Stimulated activated CD4-positive, alpha-beta T cell treated with anti-CD3 and anti-CD28 coated beads, Interleukin-4, amount 100 ng/mL, for 24 hours (primary cell): ENCODE measurements around the gene ABR.
"Not testable (repeated sequence)": the region's sequence is repeated elsewhere in the genome, so short reads cannot be mapped to it uniquely, and the experiment has no call there.

Experiments
- DNase-seq: peaks from one replicate; pipeline ENCODE4 v3.0.0-alpha.2; 2020

Gene ABR

DNA sequence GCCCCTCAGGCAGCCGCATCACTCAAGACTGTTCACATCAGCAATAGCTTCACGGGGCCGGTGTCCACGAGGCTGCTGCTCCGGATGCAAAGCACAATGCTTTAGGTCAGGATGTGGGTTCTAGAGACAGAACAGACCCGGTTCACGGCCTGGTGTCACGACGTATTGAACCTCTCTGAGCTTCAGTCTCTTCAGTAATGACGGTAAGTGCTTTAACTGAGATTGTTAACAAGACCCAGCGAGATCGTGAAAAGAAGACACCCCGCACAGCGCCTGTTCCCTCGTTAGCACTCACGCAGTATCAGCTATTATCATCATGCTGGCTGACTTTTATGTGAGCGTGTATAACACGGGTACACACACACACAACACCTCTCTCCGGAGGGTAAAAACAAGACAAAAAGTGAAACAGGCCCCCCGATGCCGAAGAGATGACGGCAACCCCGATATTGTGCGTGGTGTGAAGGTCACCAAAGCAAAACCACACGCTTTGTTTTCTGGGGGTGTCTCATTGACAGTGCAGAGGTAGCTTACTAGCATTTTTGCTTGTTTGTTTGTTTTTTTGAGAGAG, 21.4 kb upstream of the ABR start:
- DNase-seq, result peak; percentile 27

DNA sequence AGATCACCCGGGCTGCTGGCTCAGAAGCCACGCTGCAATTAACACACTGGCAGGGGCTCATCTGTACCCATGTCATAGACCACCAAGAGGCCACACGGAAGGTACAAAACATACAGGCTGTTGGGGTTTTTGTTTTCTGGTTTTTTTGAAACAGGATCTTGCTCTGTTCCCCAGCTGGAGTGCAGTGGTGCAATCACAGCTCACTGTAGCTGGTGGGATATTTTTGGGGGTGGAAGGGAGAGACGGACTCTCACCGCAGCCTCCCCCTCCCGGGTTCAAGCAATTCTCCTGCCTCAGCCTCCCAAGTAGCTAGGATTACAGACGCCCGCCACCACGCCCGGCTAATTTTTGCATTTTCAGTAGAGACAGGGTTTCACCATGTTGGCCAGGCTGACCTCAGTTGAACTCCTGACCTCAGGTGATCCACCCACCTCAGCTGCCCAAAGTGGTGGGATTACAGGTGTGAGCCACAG, 19.5 kb upstream of the ABR start:
- DNase-seq, result not testable (repeated sequence)

DNA sequence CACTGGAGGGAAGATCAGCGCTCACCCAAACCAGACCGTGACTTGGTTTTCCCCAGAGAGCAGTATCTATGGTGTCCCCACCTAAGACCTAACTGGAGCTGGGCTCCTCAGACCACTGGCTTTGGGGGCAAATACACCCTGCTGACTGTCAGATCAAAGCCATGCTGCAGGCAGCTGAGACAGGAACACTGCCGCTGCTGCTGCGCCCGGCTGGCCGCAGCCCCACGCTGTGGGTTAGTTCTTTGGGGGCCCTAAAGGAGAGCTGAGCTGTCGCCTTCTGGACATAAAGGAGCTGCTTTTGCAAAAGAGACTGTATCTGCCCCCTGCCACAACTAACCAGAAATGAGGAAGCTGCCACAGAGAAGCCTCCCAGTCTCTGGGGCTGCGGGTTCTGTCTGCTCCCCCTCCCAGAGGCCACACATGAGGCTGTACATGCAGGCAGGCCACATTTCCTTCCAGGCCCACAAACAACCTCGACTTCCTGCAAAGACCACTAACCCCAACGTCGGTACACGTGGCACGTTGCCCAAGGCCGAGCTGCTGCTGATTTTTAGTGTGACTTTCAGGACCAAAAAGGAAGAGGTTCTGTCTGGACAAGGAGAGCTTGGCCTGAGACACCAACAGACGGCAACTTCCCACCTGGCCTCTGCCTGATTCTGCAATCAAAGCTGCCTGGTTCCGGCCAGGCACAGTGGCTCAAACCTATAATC, 18.2 kb upstream of the ABR start:
- DNase-seq, result peak; percentile 40

DNA sequence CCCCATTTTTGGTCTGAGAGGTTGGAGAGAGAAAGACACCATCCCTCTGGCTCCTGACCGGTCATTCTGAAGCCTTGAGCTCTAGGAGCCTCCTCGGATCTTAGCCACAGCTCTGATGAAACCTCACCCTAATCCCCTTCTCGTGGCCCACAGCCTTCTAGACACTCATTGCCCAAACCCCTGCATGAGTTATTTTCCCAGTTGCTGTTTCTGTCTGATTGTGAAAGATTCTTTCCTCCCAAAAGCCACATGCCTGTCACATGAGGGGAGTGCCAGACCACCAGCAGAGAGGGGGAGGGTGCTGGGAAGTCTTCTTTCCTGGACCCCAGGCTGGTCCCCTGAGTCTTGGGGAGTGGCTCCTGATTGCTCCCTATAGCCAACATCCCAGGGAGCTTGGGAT, 17.6 kb upstream of the ABR start:
- DNase-seq, result no peak

DNA sequence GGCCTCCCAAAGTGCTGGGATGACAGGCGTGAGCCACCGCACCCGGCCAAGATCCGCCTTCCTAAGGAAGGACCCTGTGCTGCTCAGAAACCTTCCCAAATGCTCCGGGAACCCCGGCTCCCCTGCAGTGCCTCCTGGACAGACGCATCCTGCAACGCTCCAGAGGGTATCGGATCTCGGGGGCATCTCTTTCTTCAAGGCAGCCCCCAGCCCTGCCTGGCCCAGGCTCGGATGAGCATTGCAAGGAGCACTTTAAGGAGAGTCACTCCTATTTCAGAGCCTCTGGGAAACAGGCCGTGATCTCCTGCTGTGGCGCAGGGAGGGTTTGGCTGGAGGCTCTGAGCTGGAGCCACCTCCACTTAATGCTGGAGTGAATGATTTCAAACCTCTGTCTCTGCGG, 17.2 kb upstream of the ABR start:
- DNase-seq, result no peak

DNA sequence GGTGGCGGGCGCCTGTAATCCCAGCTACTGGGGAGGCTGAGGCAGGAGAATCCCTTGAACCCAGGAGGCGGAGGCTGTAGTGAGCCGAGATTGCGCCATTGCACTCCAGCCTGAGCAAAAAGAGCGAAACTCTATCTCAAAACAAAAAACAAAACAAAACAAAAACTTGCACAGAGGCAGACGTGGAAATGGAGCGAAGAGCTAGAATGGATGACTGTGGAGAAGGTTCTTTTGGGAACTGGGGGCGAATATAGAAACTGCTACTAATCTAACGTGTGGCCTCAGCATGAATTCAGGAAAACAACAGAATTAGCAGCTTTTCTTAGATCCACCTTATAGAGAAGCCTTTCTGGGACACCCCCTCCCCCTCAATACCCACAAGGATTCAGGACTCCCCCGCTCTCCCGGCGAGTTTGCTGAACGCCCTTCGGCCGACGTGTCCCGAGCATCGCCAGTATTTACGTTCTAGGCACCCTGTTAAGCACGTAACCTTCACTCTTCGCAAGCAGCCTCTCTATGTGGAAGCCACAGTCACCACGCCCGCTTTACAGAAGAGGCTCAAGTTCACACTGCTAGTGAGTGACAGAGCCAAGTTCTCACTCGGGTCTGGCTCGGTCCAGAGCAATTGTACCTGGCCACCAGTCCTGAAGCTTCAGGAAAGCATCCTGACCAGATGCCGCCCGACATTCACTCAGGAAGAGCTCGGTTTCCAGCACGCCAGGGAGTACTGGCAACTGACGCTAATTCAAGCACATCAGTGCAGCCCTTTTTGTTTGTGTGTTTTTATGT, 13.3 kb upstream of the ABR start:
- no peak for DNase-seq

DNA sequence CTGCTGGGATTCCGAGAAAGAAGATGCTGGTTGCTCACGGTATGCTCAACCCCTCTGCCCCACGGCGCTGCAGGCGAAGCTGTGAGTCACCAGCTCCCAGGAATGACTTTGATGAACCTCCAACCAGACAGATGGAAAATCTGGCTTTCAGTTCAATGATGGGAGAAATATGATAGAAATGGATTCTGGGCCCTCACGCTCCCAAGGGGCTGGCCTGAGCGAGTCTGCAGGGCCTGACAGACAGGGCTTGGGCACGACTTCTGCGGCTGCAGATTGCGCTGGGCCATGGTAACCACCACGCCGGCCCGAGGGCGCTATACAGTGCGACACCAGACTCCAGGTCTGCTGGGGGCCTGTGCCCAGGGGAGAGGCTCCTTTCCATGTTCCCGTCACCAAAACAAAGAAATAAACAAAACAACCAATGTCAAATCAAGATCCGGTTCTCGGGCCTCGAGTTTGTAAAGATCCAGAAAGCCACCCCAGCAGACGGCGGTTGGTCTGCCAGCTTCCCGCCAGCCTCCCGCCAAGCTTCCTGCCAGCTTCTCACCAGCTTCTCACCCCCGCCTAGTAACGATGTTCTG, 11.1 kb upstream of the ABR start:
- no peak for DNase-seq

DNA sequence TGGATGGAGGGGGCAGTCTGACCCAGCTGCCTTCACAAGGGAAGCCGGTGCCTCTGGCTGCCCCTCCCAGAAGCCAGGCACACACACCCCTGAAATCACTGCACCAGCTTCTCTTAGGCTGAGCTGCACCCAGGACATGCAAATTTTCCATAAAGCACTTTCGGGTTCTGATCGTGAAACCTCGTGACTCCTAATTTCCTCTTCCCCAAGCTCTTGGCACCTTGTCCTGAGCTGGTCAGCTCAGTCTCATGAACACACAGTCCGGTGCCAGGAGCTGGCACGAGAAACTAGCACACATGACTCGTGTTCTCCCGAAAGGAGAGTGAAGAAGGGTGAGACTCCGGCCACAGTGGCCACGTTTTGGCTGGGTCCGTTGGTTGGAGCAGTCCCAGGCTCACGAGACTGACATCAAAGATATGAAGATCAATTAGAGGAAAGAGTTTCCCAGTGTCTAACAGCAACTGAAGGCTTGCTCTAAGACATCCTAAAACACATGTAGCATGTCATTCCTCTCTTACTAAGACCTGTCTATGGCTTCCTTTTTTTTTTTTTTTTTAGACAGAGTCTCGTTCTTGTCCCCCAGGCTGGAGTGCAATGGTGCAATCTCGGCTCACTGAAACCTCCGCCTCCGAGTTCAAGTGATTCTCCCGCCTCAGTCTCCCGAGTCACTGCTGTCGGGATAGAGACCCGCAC, 9.2 kb upstream of the ABR start:
- DNase-seq, result no peak

DNA sequence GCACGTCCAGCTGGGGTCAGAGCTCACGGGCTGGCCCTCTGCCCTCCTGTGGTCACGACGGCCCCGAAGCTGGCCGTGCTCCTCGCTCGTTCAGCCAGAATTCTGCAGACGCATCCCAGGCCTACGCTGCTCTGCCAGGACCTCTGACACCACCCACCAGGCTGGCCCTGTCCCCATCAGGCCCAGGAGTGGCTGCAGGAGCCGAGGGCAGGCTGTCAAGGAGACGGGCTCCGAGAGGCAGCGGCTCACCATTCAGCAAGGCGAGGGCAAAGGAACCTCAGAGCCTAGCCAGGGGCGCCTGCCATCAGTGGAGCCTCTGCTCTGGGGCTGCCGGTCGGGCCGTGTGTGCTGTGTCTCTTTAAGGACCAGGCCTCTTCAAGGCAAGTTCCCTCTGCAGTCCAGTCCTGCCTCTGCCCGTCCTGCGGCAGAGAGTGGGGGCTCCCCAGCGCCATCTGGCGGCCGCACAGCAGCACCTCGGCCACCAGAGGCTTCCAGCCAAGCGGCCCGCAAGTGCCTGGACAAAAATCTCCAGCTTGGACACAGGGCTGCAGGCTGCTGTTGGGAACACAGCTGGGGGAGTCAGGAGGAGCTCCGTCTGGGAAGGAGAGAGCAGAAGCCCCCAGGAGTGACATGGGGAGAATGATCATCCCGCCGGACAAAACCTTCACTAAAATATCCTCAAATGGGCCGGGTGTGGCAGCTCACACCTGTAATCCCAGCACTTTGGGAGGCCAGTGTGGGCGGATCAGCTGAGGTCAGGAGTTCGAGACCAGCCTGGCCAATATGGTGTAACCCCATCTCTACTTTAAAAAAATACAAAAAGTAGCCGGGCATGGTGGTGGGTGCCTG, 7.4 kb upstream of the ABR start:
- peak; percentile 78 for DNase-seq

DNA sequence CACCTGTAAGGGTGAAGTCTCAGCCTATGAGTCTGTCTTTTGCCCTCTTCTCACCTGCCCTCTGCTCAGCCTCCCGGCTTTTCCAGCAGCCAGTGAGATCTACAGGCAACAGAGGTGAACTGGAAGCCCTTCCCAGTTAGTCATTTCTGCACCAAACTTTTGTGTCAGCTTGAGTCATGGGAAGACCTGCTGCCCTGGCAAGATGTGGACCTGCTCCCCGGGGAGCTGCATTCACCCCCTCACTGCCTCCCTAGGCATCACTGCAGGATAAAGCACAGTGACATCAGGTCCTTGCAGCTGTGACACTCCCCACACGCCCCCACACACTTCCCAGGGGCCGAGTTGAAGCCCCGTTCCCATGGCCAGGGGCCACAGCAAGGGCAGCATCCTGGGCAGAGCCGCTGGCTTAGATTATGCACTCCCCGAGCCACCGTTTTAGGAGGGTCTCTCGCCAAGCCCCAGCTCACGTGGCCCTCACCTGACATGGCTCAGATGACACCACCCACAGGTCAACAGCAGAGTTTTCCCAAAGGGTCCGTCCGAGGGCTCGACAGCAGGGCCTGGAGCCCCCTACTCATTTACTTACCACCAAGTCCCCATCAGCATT, 6.5 kb upstream of the ABR start:
- no peak for DNase-seq

DNA sequence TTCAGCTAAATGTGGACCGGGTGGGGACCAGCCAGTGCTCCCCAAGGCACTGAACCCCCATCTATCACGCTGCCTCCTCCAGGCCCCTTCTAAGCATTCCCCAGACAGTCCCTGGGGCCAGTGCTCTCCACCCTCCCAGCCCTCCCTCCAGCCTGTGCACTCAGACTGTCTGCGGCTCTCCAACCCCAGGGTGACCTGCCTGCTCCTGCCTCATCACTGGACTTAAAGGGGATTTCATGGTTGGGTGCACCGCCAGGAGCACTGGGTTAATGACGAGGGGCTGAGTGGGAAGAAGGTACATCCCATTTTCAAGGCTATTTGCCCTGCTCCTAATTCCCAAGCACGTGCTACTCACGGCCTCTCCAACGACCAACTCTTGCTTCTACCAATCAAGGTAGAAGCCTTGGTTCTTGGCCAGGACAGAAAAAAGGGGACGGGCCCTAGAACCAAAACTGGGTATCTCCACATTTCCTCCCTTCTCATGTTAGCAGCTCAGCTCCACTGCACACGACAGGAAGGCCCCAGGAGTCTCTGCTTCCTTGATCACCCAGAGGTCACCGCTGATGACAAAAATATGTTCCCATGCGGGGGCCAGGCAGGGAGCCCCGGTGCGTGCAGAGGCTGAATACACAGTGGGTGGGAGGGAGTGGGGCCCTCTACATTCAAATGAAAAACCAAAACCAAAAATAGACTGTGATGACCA, 3.5 kb upstream of the ABR start:
- no peak for DNase-seq

DNA sequence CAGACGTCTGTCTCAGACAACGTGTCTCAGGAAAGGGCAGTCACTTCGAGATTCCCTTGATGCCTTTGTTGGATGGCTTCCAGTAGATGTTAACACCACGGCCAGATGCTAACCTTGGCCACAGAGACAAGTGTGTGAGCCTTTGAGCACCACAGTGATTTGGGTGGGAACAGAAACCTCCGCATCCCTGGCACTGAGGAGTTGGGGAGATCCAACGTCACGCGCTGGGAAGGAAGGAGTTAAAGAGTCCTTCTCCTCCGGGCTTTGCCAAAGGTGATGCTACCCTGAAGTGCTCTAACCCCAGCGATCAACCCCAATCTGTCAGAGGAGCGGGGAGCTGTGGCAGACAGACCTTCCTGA, 3.0 kb upstream of the ABR start:
- DNase-seq, result no peak

DNA sequence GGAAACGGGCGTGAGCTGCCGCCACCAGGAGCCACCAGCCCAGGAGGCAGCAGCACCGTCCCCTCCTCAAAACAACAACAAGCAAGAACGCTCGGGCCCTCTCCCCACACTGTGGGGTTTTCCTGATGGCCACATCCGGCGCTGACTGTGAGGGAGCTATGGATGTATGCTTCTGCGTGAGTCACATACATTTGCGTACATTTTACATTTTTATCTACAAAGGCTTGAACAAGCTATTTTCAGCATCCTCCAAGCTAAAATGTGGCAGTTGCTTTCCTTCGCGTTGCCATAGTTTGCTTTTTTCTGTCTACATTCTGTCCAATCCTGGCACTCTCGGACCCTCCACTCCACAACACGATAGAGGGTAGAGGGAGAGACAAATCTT, 2.0 kb upstream of the ABR start:
- DNase-seq, result no peak

DNA sequence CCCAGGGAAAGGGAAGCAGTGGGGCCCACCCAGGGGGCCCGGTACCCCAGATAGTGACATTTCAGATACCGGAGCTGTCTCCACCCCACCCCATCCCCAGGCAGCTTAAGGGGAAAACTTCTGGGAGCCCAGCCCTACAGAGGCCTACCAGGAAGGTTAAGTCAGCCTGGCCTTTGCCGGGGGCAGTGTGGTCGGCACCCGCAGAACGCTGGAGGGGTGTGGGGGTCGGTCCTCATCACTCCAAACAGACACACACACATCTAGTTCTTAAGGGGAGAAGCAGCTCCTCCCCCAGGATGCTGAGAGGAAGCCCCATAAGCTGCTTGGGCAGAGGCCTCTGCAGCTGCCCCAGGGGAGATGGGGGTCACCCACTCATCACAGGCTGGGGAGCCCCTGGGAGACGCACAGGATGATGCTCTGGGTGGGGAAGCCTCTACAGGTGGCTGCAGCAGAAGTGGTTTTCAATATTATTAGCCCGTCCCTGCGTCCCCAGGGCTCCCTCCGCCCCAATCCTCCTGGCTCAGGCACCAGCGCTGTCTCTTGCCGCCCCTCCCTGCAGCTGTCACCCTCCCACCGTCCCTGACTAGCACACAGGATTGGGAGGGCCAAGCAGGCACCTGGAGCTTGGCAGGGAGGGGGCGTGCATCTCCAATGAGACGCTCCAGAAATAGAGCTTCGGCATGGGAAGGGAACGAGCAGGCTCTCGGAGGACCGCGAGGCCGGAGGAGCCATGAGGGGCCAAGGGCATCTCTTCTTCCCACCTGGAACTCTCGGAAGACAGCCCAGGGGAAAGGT, 1.4 kb upstream of the ABR start:
- no peak for DNase-seq

DNA sequence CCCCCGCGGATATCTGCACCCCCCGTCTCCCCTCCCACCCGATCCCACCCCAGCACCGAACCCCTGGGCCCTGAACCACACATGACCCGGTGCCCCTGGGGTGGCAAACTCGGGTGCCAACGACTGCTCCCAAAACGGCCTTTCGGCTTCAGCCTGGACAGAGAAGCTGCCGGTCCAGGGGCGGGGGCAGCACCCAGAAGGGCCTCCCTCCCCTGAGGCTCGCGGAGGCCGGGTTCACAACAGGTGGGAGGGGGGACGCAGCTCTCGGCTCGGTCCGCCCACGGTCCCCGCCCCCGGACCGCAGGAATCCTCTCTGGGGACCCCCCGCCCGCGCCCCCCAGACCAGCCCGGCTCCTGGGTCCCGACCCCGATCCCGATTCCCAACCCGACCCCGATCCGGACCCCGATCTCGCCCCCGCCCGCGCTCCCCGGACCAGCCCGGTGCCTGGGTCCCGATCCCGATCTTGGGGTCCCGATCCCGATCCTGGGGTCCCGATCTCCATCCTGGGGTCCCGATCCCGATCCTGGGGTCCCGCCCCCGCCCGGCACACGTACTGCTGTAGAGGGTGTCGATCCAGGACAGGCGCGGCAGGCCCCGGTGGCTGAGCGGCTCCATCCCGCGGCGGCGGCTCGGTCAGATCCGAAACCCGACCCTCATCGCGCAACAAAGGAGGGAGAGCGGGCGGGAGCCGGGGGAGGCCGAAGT, 516 bp downstream of the ABR start:
- DNase-seq, result no peak

DNA sequence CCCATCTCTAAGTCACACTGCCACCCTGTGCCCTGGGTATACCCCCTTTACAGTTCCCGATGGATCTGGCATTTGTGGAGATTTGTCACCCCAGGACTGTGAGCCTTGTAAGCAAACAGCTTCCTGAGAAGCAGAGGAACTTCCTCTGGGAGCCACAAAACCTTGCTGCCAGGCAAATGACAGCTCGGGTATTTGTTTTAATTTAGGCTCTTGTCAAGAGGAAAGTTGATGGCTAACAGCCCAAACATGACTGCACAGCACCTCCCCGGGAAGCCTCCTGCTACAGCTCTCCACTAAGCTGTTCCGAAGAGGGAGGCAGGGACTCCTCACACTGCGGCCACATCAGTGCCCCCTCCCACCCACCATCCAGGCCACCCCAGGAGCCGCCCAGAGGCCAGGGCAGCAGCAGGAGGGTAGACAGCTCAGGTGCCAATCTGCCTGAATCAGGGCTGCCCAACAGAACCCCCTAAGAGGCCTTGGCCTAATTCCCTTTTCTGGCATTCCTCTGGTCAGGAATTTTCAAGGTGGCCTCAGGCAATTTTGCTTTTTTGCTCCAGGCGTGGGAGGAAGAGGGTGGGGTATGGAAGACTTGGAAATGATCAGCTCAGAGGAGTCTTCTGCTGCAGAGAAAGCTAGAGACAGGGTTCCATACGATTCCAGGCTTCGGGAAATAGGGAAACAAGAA, 2.6 kb downstream of the ABR start:
- no peak for DNase-seq

DNA sequence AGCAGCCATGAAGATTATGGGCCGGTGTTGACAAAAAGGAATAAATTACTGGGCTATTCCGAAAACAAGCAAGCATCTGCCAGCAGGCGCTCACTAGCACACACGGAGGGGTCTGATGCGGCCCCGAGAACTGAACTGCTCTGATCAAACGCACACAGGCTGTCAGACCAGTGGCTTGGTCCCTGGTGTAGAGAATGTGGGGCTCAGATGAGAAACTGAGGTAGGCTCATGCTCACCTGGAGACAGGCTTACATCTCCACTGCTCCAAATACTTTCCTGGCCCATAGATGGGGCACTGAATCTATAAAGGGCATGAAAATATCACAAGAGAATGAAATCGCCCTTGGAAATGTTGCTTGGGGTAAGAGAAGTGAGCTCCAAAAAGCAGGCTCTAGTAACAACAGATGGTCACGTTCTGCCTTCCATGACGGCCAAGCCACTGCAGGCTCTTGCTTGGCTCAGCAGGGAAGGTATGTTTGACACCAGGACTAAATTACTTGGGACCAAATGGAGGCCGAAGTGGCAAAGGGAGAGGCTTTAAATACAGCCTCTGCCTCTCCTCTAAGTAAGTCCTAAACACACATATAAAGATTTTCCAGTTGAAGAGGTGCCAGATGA, 5.4 kb downstream of the ABR start:
- no peak for DNase-seq

DNA sequence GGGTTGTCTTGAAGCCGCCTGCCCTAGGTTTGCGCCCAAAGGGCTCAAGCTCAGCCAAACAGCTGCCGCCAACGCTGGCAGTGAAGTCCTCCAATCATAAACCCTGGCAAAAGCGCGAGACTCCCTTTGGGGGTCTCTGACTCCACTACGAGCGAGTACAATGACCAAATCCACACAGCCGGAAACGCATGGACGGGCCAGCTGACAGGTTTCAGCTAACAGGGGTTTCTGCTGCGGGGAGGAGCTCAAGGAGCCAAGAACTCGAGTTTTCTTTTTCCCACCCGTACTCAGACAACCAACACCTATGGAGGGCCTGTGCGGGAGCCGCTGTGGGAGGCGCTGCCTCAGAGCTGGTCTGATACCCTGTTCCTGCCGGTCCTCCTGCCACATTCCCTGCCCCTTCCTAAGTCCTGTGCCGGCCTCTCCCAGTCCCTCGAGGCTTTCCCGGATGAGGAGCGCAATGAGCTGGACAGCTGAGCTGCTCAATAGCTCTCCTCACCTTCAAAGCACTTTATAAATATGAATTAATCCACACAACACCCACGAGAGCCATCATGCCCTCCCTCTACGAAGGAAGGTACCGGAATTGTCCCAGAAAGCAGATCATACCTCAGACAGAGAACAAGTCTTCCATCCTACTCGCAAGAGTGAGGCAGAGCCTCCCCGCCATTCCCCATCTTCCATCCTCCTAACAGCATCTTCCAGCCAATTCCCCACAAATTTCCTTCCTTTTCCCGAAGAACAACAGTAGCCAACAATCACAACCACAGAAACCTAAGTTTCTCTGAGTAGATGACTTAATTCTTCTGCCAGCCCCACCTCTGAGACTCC, 6.1 kb downstream of the ABR start:
- DNase-seq, result no peak
